Body of pancreas (tissue), 4 donors: ENCODE measurements around the gene TCF3.
"Not testable (repeated sequence)": the region's sequence is repeated elsewhere in the genome, so short reads cannot be mapped to it uniquely, and the experiment has no call there.

Source experiments
- CTCF ChIP-seq, 7 experiments: fragments of 450-650 bp in 4 of 7; fragments of 200-600 bp in 3 of 7; sonication (generic) in 3 of 7; IDR thresholded peaks; one replicate each; pipeline ENCODE4 v1.5.1; 2016 to 2019; ENCODE audit warnings: antibody characterized with exemption in 7 of 7
- POLR2A ChIP-seq, 3 donors: fragments of 450-650 bp; IDR thresholded peaks; one replicate each; pipeline ENCODE4 v1.6.1; 2016; ENCODE audit warnings: antibody characterized with exemption in 3 of 3, mild to moderate bottlenecking in 2 of 3

GRCh38 chr19:1670747-1671146, 18.3 kb upstream of the TCF3 start:
- TF ChIP-seq CTCF, POLR2A (IDR thresholded peaks at IDR 0.05): not testable (repeated sequence)
